HG02938 (cell line): ENCODE data around the gene FBXW7.
A peak's percentile ranks its signal among the peaks of the same experiment; 100 is the strongest.

Experiments used
- ATAC-seq: cut with Tn5 transposase; IDR thresholded peaks from one replicate; pipeline ENCODE4 v1.9.1; 2021; ENCODE audit warnings: mild to moderate bottlenecking, moderate library complexity; ENCODE audit not compliant: unreplicated experiment

FBXW7 gene

DNA sequence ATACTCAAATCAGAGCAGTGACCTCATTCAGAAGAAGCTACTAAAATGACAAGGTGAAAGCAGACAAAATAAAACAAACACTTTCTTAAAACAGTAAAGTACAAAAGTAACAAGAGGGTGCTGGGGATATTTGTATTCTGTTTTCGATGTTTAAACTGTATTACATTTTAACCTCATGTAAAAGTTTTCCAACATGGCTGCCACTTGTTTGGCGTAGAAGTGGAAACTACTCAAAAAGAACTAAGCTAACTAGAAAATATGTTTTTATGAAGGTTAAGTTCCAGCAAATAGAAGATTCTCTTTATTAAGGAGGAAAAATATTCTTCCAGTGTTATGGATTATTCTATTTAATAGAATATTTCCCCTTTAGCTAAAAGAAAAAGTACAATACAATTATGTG is 155.0 kb downstream of the FBXW7 start:
- no peak for ATAC-seq

DNA sequence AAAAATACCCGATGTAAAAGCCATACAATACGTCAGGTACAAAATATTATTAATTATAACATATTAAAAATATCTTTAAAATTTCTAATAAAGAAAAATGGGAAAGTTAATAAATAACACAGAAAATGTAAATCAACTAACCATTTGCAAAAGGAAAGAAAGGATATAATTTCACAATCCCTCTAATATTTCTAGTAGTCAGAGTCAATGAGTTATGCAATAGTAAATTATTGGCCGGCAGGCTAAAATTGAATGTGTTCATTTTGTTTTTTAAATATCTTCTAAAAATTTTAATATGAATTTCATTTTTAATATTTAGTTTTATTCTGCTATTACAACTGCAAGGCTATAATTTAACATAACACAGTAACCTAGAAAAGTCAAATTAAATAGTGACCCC is 155.7 kb downstream of the FBXW7 start:
- no peak for ATAC-seq

DNA sequence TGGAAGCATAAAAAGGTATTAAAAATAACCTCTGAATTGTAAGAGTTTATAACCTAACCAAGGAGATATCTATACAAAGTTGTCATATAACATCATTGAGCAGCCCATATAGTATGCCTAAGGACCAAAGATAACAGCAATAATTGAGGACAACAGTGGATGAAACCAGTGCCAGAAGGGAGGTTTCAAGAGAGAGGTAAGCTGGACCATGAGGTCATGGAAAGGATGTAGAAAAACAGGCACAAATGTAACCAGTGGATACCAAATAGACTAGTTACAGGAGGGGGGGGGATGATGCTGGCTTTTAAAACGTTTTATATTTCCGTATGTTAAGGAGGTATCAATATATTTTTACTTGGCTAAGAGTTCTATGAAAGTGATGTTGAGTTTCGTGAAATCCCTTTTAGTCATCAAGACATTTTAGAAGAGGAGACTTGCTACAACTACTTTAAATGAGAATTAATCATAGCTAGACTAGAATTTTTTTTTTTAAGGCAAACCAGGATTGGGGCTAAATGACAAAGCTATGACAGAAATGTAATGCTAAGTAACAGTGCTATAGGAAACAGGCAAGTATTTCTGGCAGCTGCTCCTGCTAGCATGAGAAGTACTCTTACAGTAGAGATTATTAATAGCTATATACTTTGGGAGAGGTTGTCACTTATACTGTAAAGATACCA is 161.1 kb downstream of the FBXW7 start:
- no peak for ATAC-seq

DNA sequence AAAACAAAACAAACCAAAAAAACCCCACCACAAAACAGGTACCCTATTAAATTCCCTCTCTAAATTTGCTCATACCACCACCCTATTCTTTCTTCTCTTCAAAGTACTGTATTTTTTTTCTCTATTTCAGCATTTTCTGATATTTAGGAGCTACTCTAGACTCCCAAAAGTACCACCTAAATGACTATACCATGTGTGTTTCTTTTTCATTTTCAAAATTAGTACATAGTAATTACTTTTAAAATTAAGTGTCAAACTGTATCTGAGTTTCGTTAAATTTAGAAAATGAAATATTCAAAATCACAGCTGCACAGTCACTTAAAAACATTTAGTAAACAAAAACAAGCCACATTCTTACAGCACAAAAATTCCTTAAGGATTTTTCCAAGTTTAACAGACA is 161.7 kb downstream of the FBXW7 start:
- no peak for ATAC-seq

DNA sequence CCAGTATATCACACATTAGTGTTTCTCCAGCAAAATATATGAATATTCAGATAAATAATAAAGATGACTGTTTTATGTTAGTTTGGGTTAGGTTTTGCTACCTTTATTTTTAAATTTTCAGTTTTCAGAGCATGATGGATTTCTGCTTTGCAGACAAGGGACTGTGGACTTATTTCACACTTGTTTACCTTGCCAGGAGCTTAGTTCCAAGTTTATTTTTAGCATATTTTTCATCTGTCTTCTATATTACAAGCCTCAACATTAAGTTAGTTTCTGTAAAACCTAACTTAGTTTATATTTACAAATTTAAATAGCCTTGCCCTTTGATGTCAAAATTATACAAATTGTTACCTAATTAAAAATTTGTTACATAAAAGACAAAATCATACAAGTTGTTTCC is 163.4 kb downstream of the FBXW7 start:
- no peak for ATAC-seq

DNA sequence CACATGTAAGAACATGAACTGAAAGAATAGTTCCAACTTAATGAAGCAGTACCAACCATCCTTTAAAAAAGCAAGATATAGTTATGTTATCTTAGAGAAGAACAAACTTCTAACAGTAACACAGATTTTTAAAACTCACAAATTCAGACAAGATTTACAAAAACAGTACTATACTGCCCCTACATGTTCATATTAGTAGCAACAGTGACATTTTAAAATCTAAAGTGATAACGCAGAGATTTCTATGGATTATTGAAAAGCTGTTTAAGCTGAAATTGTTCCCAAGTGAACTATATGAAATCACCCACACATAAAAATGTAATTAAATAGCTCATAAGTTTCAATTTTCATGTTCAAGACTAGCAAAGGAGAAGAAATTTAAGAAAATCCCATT is 166.0 kb downstream of the FBXW7 start:
- no peak for ATAC-seq

DNA sequence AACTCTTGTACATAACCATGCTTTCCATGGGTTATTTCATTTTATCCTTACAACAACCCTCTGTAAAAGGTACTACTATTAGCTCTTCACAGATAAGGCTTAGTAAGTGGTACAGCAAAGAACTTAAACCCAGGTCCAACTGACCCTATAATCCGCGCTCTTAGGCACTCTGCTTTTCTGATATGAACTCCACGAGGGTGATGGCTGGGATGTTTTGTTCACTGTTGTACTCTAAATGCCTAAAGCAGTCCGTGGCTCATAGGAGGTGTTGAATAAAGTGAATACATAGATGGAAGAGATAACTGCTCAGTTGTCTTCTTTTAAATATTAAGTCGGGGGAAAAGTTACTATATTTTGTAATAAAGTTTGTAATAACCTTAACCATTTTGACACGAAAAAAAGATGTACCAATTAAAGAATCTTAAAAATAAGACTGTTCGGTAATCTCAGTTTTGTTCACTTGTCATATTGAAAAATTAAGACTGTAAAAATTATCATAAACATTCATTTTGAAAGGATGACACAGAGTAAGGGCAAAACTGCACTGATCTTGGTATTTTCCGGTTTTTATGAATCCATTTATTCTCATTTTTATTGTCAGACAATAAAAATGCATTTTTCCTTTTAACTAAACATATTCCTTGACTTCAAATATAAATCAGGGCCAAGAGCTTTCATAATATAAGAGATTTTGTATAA is 166.5 kb downstream of the FBXW7 start:
- ATAC-seq, result no peak

DNA sequence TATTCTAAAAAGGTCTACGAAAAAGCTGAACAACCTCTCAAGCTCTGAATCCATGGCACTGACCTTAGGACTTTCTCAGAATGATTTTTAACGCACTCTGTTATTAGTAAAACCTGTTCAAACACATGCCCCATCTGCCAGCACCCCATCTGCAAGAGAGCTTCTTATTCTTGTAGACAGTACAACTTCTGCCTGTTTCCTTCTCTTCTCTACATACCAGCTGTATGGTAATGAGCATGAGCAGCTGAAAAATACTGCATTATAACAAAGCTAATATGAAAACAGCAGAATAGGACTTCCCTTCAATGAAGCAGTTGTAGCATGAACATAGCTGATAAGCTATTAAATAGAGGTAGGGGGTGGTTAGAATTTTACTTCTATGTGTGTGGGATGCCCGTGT is 167.9 kb downstream of the FBXW7 start:
- ATAC-seq, result no peak

DNA sequence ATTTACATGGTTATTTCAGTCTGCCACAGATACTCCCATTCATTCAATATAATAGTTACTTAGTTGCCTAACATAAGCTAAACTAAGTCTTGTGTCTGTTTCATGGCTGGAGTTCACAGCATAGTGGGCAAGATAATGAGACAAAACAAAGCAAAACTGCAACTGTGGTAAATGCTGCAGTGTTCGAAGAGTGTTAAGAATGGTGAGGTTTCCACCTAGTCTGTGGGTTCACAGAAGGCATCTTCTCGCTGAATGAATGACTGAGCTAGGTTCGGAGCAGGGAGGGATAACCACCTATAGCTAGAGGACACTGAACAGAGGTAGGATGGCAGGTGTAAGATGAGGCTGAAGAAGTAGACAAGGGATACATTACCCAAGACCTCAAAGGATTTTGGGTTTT is 171.0 kb downstream of the FBXW7 start:
- ATAC-seq, result no peak

DNA sequence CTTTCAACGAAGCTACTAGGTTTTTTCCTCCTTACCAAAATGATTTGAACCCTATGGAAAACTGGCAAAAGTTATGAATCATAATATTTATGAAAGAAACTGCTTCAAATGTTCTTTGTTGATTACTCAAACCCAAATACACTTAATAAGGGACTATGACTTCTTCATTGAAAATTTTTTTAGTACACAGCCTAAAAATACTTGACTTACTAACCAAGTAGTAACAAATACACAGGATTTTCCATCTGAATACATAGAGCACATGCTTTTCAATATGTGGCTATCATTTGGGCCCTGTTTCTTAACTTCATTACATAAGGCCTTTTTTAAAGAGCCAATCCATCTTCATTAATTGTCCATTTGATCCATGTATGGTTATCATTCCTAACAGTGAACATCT is 171.5 kb downstream of the FBXW7 start:
- no peak for ATAC-seq

DNA sequence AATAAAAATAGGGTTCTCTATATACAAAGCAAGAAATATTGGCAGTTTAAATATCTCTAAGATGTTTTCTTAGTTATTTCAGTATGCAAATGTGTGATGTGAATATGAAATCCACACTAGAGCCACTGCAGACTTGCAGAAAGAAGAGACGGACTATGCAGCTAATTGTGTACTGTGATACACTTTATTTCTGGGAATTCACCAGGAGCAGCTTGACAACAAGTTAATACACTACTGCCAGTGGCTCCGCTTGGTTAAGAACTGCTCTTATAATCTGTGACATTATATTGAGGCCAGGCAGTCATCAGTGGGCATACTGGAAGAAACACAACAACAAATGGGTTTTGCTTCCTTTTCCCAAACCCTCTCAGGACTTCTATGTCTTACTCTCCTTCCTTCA is 172.0 kb downstream of the FBXW7 start:
- no peak for ATAC-seq

DNA sequence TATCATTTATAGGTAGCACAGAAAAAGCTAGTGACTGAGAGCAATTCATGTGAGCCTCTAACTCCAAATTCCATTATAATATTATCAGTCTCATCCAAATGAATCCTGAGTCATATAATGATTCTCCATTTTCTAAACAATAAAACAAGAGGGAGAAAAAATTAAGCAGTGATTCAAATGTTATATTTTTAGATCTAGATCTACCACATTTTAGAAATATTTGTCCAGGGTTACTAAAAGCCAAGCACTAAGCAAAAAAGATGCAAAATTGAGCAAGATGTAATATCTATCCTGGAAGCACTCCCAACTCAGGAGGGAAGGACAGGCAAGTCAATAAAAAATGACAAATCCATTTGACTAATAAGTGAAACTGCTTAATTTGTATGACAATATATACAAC is 172.8 kb downstream of the FBXW7 start:
- ATAC-seq, result no peak

DNA sequence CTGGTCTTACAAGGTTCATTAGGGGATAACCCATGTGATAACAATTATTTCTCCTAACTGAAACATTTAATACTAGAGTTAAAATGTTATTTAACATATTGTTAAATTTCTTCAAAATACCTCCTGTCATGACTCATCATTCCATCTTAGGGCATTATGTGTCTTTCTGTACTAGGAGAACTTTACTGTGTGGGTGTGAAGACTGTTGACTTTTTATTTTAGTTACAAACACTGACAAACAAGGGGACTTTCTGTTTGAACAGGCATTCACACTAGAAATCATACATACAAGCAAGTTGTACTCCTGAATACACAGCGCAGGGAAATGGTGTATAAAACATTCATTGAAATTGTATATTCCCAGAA is 175.9 kb downstream of the FBXW7 start:
- ATAC-seq, result peak; percentile 40

DNA sequence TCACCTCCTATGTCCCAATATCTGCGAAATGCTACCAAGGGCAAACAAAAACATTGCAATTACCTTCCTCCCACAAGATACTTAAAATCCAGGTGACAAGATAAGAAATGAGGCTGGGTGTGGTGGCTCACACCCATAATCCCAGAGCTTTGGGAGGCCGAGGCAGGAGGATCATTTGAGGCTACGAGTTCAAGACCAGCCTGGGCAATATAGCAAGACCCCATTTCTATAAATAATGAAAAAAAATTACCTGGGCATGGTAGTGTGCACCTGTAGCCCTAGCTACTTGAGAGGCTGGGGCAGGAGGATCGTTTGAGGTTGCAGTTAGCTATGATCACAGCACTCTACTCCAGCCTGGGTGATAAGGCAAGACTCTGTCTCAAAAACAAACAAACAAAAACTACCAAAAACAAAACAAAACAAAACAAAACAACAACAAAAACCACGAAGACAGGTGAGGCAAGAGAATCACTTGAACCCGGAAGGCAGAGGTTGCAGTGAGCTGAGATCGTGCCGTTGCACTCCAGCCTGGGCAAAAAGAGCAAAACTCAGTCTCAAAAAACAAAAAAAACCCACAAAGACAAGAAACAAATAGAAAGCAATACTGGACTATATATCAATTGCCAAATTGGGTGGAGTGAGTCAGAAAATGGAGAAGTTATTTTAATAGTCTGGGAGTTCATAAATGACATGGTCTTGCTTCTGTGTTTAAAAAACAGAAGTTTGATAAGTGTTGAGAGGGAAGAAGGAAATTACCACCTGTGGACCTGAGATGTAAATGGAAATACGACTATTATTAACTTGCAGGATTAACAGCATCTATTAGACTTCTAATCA is 176.5 kb downstream of the FBXW7 start:
- ATAC-seq, result peak; percentile 44

DNA sequence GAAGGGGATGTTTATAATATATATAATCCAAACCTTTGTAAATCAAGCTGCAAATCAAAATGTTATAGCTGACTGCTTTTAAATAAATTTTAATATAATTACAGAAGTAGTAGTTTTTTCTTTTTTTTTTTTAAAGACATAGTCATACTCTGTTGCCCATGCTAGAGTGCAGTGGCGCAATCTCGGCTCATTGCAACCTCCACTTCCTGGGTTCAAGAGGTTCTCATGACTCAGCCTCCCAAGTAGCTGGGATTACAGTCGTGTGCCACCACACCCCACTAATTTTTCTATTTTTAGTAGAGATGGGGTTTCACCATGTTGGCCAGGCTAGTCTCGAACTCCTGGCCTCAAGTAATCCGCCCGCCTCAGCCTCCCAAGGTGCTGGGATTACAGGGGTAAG is 178.7 kb downstream of the FBXW7 start:
- no peak for ATAC-seq

DNA sequence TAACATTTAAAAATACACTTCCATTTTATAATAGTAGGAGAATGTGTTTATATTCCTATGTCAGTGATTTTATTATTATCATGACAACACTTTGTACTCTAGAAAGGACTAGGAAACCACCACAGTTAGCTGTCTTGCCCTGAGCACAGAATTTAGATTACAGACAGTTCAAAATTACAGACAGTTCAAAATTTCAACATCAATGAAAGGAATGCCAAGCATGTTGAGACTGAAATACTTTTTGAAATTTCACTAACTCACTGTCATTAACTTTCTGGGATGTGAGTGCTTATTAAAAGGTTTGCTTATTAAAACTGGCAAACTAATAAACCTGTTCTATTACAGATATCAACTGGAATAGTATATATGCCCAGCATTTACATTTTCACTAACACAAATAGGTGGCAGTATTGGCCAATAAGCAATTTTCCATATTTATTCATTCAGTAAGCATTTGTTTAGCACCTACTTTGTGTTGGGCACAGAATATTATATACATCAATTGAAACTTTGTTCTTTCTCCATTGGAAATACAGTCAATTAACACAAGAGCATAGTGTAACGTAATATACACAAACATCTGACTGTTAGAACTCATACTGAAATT is 179.4 kb downstream of the FBXW7 start:
- ATAC-seq, result no peak

DNA sequence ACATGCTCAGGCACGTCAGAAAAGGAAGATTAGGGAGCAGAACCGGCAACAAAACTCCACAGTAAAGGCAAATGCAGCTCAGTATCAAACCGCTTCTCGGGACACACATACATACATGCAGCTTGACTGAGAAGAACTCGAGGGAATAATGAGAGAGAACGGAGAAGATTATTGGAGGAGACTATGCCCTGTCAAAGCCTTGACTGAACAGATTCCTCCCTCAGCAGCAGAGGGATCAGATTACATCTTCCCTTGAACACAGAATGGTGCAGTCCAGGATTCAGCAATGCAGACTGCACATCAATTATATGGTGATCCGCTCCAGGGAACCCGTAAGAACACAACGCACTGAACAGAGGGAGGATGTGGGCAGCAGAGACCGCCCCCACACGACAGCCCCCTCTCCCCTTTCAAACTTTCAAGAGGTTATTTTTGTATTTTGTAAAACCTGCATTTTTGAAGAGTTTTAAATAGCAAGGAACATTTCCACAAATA is 183.2 kb downstream of the FBXW7 start:
- ATAC-seq, result peak; percentile 70

DNA sequence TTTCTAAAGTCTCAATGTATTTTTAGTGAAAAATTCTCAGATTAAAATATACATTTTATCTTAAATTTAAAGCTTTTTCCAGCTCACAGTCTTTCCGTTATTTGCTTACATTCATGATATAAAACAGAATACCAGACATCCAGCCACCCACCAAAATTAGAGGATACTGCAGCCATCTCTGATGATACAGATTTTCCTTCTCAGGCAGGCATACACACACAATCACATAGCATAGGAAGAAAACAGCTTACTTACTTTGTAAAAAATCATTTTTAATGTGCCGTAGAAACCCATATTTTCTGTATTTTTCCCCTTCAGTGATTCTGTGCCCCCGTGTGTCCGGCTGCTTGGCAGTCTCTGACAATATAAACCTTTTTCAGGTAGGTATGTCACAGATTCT is 183.7 kb downstream of the FBXW7 start:
- ATAC-seq, result no peak

DNA sequence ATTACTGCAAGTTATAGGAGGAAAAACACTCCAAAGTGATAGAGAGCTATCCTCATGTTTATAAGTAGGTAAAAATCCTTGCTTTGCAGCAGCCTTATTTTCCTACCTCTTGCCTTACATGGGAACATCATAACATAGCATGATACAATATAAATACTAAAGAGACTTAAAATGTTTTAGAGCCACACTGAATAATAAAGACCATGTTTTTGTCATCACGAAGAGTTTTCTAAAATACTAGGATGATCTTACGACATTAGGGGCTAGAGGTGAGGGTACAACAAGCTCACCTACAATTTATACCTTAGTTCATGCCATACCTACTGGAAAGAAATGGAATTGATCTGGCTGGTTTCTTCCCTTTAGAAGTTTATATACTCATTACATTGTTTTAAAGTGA is 184.8 kb downstream of the FBXW7 start:
- ATAC-seq, result no peak

DNA sequence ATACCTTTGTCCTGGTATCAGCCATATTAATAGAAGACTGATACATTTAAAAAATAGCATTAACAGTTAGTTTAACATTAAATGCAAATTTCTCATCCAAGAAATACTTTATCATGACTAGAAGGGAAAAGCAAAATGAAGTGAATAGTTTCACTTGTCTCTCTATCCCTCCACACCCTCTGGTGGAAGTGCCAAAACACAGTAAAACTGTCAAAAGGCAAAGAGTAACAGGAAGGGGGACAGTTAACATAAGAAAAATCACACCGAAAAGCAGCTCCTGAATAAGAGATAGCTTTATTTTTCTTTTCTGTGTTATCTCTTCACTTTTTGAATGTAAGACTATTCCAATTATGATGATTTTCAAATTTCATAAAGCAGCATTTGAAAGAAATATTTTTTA is 187.2 kb downstream of the FBXW7 start:
- ATAC-seq, result no peak

DNA sequence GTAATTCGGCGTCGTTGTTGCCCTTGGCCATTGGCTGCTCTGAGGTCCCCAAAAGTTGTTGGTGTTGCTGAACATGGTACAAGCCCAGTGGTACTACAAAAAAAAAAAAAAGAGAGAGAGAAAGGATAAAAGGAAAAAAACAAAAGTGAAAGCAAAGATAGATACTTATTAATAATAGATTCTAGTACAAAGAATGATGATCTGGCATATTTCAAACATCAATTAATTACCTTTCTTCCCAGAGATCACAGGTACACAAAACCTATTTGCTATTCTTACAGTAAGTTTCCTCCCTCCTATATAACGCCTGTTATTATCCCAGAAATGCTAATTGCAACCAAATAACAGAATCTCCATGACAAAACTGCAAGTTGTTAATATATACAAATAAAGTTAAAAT is 188.9 kb downstream of the FBXW7 start:
- no peak for ATAC-seq

DNA sequence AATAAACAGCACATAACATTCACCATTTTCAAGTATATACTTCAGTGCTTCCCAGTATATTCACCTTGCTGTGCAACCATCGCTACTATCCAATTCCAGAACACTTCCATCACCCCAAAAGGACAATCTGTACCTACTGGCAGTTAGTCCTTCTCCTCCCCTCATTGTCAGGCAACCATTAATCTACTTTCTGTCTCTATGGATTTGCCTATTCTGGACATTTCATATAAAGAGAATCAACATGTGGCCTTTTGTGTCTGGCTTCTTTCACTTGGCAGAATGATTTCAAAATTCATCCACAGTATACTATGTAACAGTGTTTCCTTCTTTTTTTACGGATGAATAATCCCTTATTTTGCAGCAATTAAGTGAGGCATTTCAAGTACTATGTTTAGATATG is 189.4 kb downstream of the FBXW7 start:
- ATAC-seq, result no peak
